Esophagus muscularis mucosa (tissue), 4 donors: Measurements from ENCODE around the gene EXOC8. TPM values are rescaled to one million over a fixed set of nuclear protein-coding genes. Genes with fewer than 3 reads are reported as not detected.

ENCODE experiments used
- DNase-seq: peaks from one replicate; pipeline ENCODE4 v3.0.0-alpha.2; 2017; ENCODE audit errors: extremely low spot score
- H3K27ac ChIP-seq, 4 donors: fragments of 200-600 bp; sonication (generic); replicated peaks in 1 of 4; 1 replicate in 3 of 4; 2 replicates in 1 of 4; pipeline ENCODE4 v1.5.1; 2016 to 2019; ENCODE audit warnings: mild to moderate bottlenecking in 1 of 4
- H3K27me3 ChIP-seq, 4 donors: fragments of 200-600 bp; sonication (generic); one replicate each; pipeline versions ENCODE4 v1.5.1 to v1.6.0; 2016 to 2019
- H3K36me3 ChIP-seq, 4 donors: fragments of 200-600 bp; sonication (generic); one replicate each; pipeline ENCODE4 v1.5.1; 2016 to 2019
- H3K4me1 ChIP-seq, 4 donors: fragments of 200-600 bp; sonication (generic); one replicate each; pipeline ENCODE4 v1.5.1; 2016 to 2019
- H3K4me3 ChIP-seq, 4 donors: fragments of 200-600 bp; sonication (generic); 1 replicate in 2 of 4; 2 replicates in 2 of 4; pipeline ENCODE4 v1.5.1; 2016 to 2019; ENCODE audit warnings: mild to moderate bottlenecking in 4 of 4, moderate library complexity in 1 of 4
- H3K9me3 ChIP-seq, 4 donors: fragments of 200-600 bp; sonication (generic); 1 replicate in 3 of 4; 2 replicates in 1 of 4; pipeline ENCODE4 v1.5.1; 2016 to 2019
- EP300 ChIP-seq: sonication (generic); formaldehyde crosslinking; IDR thresholded peaks from one replicate; pipeline ENCODE4 v1.6.1; 2017; ENCODE audit warnings: antibody characterized with exemption
- POLR2A ChIP-seq: fragments of 450-650 bp; IDR thresholded peaks from one replicate; pipeline ENCODE4 v1.6.1; 2017; ENCODE audit warnings: antibody characterized with exemption, moderate library complexity, mild to moderate bottlenecking, low read depth
- POLR2AphosphoS5 ChIP-seq, 2 donors: sonication (generic); formaldehyde crosslinking; IDR thresholded peaks; one replicate each; pipeline ENCODE4 v1.6.1; 2017; ENCODE audit warnings: antibody characterized with exemption in 2 of 2
- WGBS: methylation state at CpG from one replicate; pipeline ENCODE4 v1.1.5; 2018; 5-methylcytosine and 5-hydroxymethylcytosine counted together
- intact Hi-C: fragments of 100-400 bp; cut with DNase I; formaldehyde crosslinking; loops from one replicate; pipeline ENCODE4 v1.15.1; 2023
- total RNA-seq, 4 donors: library from RNA; depleted of rRNA; stranded (reverse); fragments of >200 nt; gene quantifications; one replicate each; pipeline versions ENCODE4 v1.1.0 to v1.2.1, GENCODE V29; 2016
- TF ChIP-seq, protein P1 (sequence below), 3 experiments: fragments of 200-600 bp in 2 of 3; fragments of 450-650 bp in 1 of 3; sonication (generic) in 2 of 3; IDR thresholded peaks; one replicate each; pipeline ENCODE4 v1.5.1; 2017 to 2019; ENCODE audit warnings: antibody characterized with exemption in 3 of 3, mild to moderate bottlenecking in 2 of 3, moderate library complexity in 1 of 3

Gene EXOC8
- total RNA-seq, 4 donors from 2014 or later, result 13.0 to 15.4 (median 14.3) TPM

- peaks cover 60 to 82% (median 64%) of the 10 kb centered on the region in 4 donors for H3K4me1 ChIP-seq
- no peak overlapping the region for H3K27ac ChIP-seq
- WGBS, result 71% methylated on average over 5 of the region's 5 CpGs
- no peak overlapping the region for H3K4me3 ChIP-seq
- DNase-seq, result no peak
- no peaks in the 10 kb centered on the region for H3K9me3 ChIP-seq
- no peaks in the 10 kb centered on the region for H3K36me3 ChIP-seq
- no peak for TF ChIP-seq EP300
- TF ChIP-seq POLR2A, result no peak
- no peak for TF ChIP-seq POLR2AphosphoS5 (IDR thresholded peaks at IDR 0.05)
- TF ChIP-seq, protein P1, sequence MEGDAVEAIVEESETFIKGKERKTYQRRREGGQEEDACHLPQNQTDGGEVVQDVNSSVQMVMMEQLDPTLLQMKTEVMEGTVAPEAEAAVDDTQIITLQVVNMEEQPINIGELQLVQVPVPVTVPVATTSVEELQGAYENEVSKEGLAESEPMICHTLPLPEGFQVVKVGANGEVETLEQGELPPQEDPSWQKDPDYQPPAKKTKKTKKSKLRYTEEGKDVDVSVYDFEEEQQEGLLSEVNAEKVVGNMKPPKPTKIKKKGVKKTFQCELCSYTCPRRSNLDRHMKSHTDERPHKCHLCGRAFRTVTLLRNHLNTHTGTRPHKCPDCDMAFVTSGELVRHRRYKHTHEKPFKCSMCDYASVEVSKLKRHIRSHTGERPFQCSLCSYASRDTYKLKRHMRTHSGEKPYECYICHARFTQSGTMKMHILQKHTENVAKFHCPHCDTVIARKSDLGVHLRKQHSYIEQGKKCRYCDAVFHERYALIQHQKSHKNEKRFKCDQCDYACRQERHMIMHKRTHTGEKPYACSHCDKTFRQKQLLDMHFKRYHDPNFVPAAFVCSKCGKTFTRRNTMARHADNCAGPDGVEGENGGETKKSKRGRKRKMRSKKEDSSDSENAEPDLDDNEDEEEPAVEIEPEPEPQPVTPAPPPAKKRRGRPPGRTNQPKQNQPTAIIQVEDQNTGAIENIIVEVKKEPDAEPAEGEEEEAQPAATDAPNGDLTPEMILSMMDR (IDR thresholded peaks at IDR 0.05), result no peak
- no peaks in the 10 kb centered on the region for H3K27me3 ChIP-seq
- intact Hi-C loops, result no loop called here
These were observed 45.7 kb upstream of the EXOC8 start for GRCh38 chr1:231383159-231383860.

- Histone ChIP-seq H3K27me3 (no peaks in the 10 kb centered on the region), H3K4me3 (no peak overlapping the region), H3K9me3 (no peaks in the 10 kb centered on the region), H3K36me3 (no peaks in the 10 kb centered on the region), H3K27ac (no peak overlapping the region), H3K4me1 (peaks cover 64 to 82% (median 65%) of the 10 kb centered on the region in 4 donors)
- no peak for DNase-seq
- TF ChIP-seq EP300, result no peak
- TF ChIP-seq, protein P1 (IDR thresholded peaks at IDR 0.05), result no peak
- intact Hi-C loops, result no loop called here
- 67% methylated on average over 3 of the region's 3 CpGs for WGBS
These were observed 44.8 kb upstream of the EXOC8 start for GRCh38 chr1:231382426-231382825.

- DNase-seq, result no peak
- peaks cover 69 to 85% (median 70%) of the 10 kb centered on the region in 4 donors for H3K4me1 ChIP-seq
- no peaks in the 10 kb centered on the region for H3K36me3 ChIP-seq
- intact Hi-C loops, result no loop called here
- no peaks in the 10 kb centered on the region for H3K27me3 ChIP-seq
- no peak overlapping the region for H3K4me3 ChIP-seq
- no peak for TF ChIP-seq POLR2AphosphoS5 (IDR thresholded peaks at IDR 0.05)
- TF ChIP-seq POLR2A, result no peak
- TF ChIP-seq EP300, result no peak
- TF ChIP-seq, protein P1 (IDR thresholded peaks at IDR 0.05), result no peak
- WGBS, result 69% methylated on average over 2 of the region's 2 CpGs
- H3K27ac ChIP-seq, result no peak overlapping the region
- no peaks in the 10 kb centered on the region for H3K9me3 ChIP-seq
These were observed 44.1 kb upstream of the EXOC8 start for GRCh38 chr1:231381729-231382128.

GRCh38 chr1:231376875-231377549 lies 39.4 kb upstream of the EXOC8 start:
- no peak for DNase-seq
- 71% methylated on average over 5 of the region's 5 CpGs for WGBS
- TF ChIP-seq EP300, result no peak
- no peak for TF ChIP-seq POLR2AphosphoS5 (IDR thresholded peaks at IDR 0.05)
- TF ChIP-seq, protein P1 (IDR thresholded peaks at IDR 0.05), result no peak
- no peak for TF ChIP-seq POLR2A
- intact Hi-C loops, result no loop called here
- no peak overlapping the region for H3K4me3 ChIP-seq
- H3K27ac ChIP-seq, result no peak overlapping the region
- H3K27me3 ChIP-seq, result no peaks in the 10 kb centered on the region
- H3K4me1 ChIP-seq, result peaks cover 33 to 50% (median 40%) of the 10 kb centered on the region in 4 donors
- H3K9me3 ChIP-seq, result no peaks in the 10 kb centered on the region
- H3K36me3 ChIP-seq, result no peaks in the 10 kb centered on the region
